Endothelial cell of umbilical vein (primary cell): ENCODE measurements around the gene GRIK1. TPM values are rescaled to one million over a fixed set of nuclear protein-coding genes. Genes with fewer than 3 reads are reported as not detected.

ENCODE experiments used
- BruUV-seq: library from RNA; stranded (reverse); fragments of 400-500 nt; replicated peaks from 2 replicates; lab custom pipeline; 2021; lab: Mats Ljungman, UMichigan
- CTCF ChIA-PET: fragments of 300-600, 350-600 bp; sonication (Branson Sonifier 250); formaldehyde crosslinking; loops from one replicate; lab custom pipeline; 2021; ENCODE audit warnings: antibody characterized with exemption, inconsistent platforms; lab: Charles Lee
- POLR2A ChIA-PET: fragments of 300-600, 350-600 bp; sonication (Branson Sonifier 250); formaldehyde crosslinking; loops from one replicate; lab custom pipeline; 2021; ENCODE audit warnings: antibody characterized with exemption, inconsistent platforms; lab: Charles Lee
- DNase-seq: peaks from one replicate; pipeline ENCODE4 v3.0.0-alpha.2; 2011; ENCODE audit warnings: low read depth, low spot score
- FAIRE-seq: peaks from 2 replicates; lab custom pipeline; 2011; peaks lifted over from hg19 to GRCh38; lab: Jason Lieb, UNC
- H2AFZ ChIP-seq: 2 replicates; pipeline ENCODE4 v1.6.0; 2012; ENCODE audit warnings: low read depth, low read length, control low read depth, inconsistent platforms
- H3K27ac ChIP-seq: 2 replicates; pipeline ENCODE4 v1.5.1; 2011; ENCODE audit warnings: low read depth, mild to moderate bottlenecking, control low read depth, low read length, moderate library complexity; ENCODE audit not compliant: insufficient read depth
- H3K27me3 ChIP-seq, 2 experiments: 2 replicates each; pipeline versions ENCODE4 v1.6.0 to v1.6.1; 2011; ENCODE audit warnings: low read length in 2 of 2, mixed read lengths in 1 of 2; ENCODE audit not compliant: control insufficient read depth in 2 of 2, insufficient read depth in 2 of 2
- H3K36me3 ChIP-seq, 2 experiments: 2 replicates in 1 of 2; 3 replicates in 1 of 2; pipeline ENCODE4 v1.5.1; 2011; ENCODE audit warnings: low read length in 2 of 2, mild to moderate bottlenecking in 1 of 2, moderate library complexity in 1 of 2; ENCODE audit not compliant: control insufficient read depth in 2 of 2, insufficient read depth in 2 of 2; ENCODE audit errors: extremely low read depth in 1 of 2
- H3K4me1 ChIP-seq: 3 replicates; pipeline ENCODE4 v1.5.1; 2011; ENCODE audit warnings: mild to moderate bottlenecking, low read length; ENCODE audit not compliant: control insufficient read depth, insufficient read depth; ENCODE audit errors: extremely low read depth
- H3K4me2 ChIP-seq: 2 replicates; pipeline ENCODE4 v1.6.1; 2011; ENCODE audit warnings: low read length, control low read depth, mixed read lengths; ENCODE audit not compliant: insufficient read depth
- H3K4me3 ChIP-seq, 3 experiments: fragments of 200-600 bp in 1 of 3; sonication (generic), shearing (Covaris generic) in 1 of 3; replicated peaks in 1 of 3; 2 replicates each; pipeline ENCODE4 v1.5.1; 2011 to 2016; ENCODE audit warnings: control low read depth in 3 of 3, low read length in 3 of 3, mild to moderate bottlenecking in 2 of 3, inconsistent platforms in 1 of 3, low read depth in 1 of 3, moderate library complexity in 1 of 3; ENCODE audit not compliant: insufficient read depth in 1 of 3
- H3K79me2 ChIP-seq: 2 replicates; pipeline ENCODE4 v1.6.0; 2012; ENCODE audit warnings: low read length, inconsistent platforms; ENCODE audit not compliant: control insufficient read depth, insufficient read depth
- H3K9ac ChIP-seq: replicated peaks from 2 replicates; pipeline ENCODE3; 2011; ENCODE audit warnings: low read length, control low read depth; ENCODE audit not compliant: insufficient read depth; ENCODE audit errors: extremely low read depth
- H3K9me1 ChIP-seq: replicated peaks from 3 replicates; pipeline ENCODE4 v1.6.0; 2011; ENCODE audit warnings: mild to moderate bottlenecking, low read length; ENCODE audit not compliant: control insufficient read depth, insufficient read depth; ENCODE audit errors: extremely low read depth
- H3K9me3 ChIP-seq: replicated peaks from 2 replicates; pipeline ENCODE4 v1.5.1; 2012; ENCODE audit warnings: low read length, inconsistent platforms; ENCODE audit not compliant: control insufficient read depth, insufficient read depth
- H4K20me1 ChIP-seq: replicated peaks from 2 replicates; pipeline ENCODE3; 2011; ENCODE audit warnings: mild to moderate bottlenecking, low read length; ENCODE audit not compliant: control insufficient read depth, insufficient read depth; ENCODE audit errors: extremely low read depth
- EZH2 ChIP-seq: IDR thresholded peaks from 2 replicates; pipeline ENCODE4 v1.6.1; 2012; ENCODE audit warnings: borderline replicate concordance, low read depth, mild to moderate bottlenecking, moderate library complexity, low read length, inconsistent platforms; ENCODE audit not compliant: severe bottlenecking
- FOS ChIP-seq: IDR thresholded peaks from 2 replicates; pipeline ENCODE4 v1.6.1; 2011; ENCODE audit warnings: mild to moderate bottlenecking, low read length, moderate library complexity, borderline replicate concordance; ENCODE audit not compliant: insufficient read depth
- GATA2 ChIP-seq: IDR thresholded peaks from 2 replicates; pipeline ENCODE4 v1.7.0; 2011; ENCODE audit warnings: low read depth, mild to moderate bottlenecking, moderate library complexity, mixed read lengths, low read length; ENCODE audit not compliant: insufficient read length, insufficient read depth
- JUN ChIP-seq: IDR thresholded peaks from 2 replicates; pipeline ENCODE4 v1.6.1; 2011; ENCODE audit warnings: borderline replicate concordance, low read depth; ENCODE audit not compliant: insufficient read length, insufficient read depth
- MYC ChIP-seq: IDR thresholded peaks from one replicate; pipeline ENCODE4 v1.6.1; 2011; ENCODE audit warnings: mild to moderate bottlenecking, low read depth, low read length
- POLR2A ChIP-seq: IDR thresholded peaks from 2 replicates; pipeline ENCODE4 v1.6.1; 2012; ENCODE audit warnings: low read depth, mild to moderate bottlenecking, control low read depth, low read length
- POLR2AphosphoS5 ChIP-seq: IDR thresholded peaks from 2 replicates; pipeline ENCODE4 v1.6.1; 2012; ENCODE audit warnings: low read depth, mild to moderate bottlenecking, control low read depth, low read length, moderate library complexity; ENCODE audit not compliant: insufficient read depth
- dilution Hi-C: fragments of 300-500 bp; cut with MboI; formaldehyde crosslinking; loops from one replicate; pipeline ENCODE4 v1.15.0; 2019; ENCODE audit warnings: low sequenced_read_pairs; ENCODE audit not compliant: extremely low pct_ligation_motif_present
- intact Hi-C: fragments of 100-400 bp; cut with micrococcal nuclease; formaldehyde crosslinking; loops from one replicate; pipeline ENCODE4 v1.10.0; 2022
- polyA plus RNA-seq, 4 experiments: library from polyadenylated mRNA; depleted of rRNA in 3 of 4; stranded (reverse) in 3 of 4; unstranded in 1 of 4; fragments of >200 nt; gene quantifications; 2 replicates each; pipeline versions ENCODE4 v1.2.1 to v1.2.3, GENCODE V29; 2011 to 2012; ENCODE audit warnings: missing spikeins in 1 of 4
- total RNA-seq: library from RNA; stranded (reverse); gene quantifications from 2 replicates; pipeline ENCODE4 v1.2.3, GENCODE V29; 2021
- TF ChIP-seq, protein P1 (sequence below), 2 donors: IDR thresholded peaks; 1 replicate in 1 of 2; 2 replicates in 1 of 2; pipeline ENCODE4 v1.5.1; 2011; ENCODE audit warnings: low read length in 2 of 2, mild to moderate bottlenecking in 2 of 2, moderate library complexity in 2 of 2, control low read depth in 1 of 2, inconsistent platforms in 1 of 2, low read depth in 1 of 2; ENCODE audit not compliant: insufficient read depth in 1 of 2; ENCODE audit errors: extremely low read depth in 1 of 2
- TF ChIP-seq, protein P2 (sequence below): IDR thresholded peaks from 2 replicates; pipeline ENCODE4 v1.6.1; 2011; ENCODE audit not compliant: insufficient read depth, insufficient read length

GRIK1 gene
- total and polyA plus RNA-seq, 2 donors (not counting 3 experiments of a cell fraction or from before 2014, with no cell fraction given) = not detected

DNA sequence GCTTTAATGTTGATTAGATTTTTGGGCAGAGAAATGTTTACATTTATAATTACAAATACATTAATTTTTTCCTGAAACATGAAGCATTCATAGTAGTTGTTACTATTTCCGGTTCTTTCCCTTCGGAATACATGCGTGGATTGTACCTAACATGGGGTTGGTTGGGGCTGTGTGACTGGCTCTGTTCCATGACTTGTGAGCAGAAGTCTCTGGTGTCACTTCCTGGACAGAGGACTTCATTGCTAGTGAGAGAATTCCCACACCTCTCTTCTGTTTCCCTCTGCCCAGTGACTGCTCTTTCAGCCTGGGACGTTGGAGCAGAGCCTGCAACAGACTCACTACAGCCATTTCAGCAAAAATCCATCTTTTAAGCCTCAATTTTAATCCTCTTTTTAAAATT lies 231.4 kb downstream of the GRIK1 start:
- H3K27ac ChIP-seq = no peak overlapping the region
- H3K4me2 ChIP-seq = no peak overlapping the region
- intact Hi-C loops (no loop called here), dilution Hi-C loops (no loop called here)
- no peaks in the 10 kb centered on the region for H4K20me1 ChIP-seq
- H2AFZ ChIP-seq = no peak overlapping the region
- CTCF ChIA-PET = no interaction called here
- BruUV-seq = no TSS peak
- no peaks in the 10 kb centered on the region for H3K9me1 ChIP-seq
- H3K4me3 ChIP-seq = no peak overlapping the region
- H3K36me3 ChIP-seq = no peaks in the 10 kb centered on the region
- H3K9ac ChIP-seq = no peak overlapping the region
- POLR2A ChIA-PET = no interaction called here
- H3K9me3 ChIP-seq = no peaks in the 10 kb centered on the region
- FAIRE-seq = no peak
- no peaks in the 10 kb centered on the region for H3K4me1 ChIP-seq
- no peak for DNase-seq
- no peak for TF ChIP-seq POLR2AphosphoS5
- TF ChIP-seq, protein P1, sequence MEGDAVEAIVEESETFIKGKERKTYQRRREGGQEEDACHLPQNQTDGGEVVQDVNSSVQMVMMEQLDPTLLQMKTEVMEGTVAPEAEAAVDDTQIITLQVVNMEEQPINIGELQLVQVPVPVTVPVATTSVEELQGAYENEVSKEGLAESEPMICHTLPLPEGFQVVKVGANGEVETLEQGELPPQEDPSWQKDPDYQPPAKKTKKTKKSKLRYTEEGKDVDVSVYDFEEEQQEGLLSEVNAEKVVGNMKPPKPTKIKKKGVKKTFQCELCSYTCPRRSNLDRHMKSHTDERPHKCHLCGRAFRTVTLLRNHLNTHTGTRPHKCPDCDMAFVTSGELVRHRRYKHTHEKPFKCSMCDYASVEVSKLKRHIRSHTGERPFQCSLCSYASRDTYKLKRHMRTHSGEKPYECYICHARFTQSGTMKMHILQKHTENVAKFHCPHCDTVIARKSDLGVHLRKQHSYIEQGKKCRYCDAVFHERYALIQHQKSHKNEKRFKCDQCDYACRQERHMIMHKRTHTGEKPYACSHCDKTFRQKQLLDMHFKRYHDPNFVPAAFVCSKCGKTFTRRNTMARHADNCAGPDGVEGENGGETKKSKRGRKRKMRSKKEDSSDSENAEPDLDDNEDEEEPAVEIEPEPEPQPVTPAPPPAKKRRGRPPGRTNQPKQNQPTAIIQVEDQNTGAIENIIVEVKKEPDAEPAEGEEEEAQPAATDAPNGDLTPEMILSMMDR (IDR thresholded peaks at IDR 0.05; ENCODE audit: extremely low read depth in 1 of 2, insufficient read depth in 1 of 2, low read depth in 1 of 2, low read length in 2 of 2) = no peak
- TF ChIP-seq MYC = no peak
- TF ChIP-seq, protein P2, sequence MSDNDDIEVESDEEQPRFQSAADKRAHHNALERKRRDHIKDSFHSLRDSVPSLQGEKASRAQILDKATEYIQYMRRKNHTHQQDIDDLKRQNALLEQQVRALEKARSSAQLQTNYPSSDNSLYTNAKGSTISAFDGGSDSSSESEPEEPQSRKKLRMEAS = no peak
- TF ChIP-seq POLR2A = no peak
- no peak for TF ChIP-seq EZH2
- no peaks in the 10 kb centered on the region for H3K79me2 ChIP-seq
- no peaks in the 10 kb centered on the region for H3K27me3 ChIP-seq

DNA sequence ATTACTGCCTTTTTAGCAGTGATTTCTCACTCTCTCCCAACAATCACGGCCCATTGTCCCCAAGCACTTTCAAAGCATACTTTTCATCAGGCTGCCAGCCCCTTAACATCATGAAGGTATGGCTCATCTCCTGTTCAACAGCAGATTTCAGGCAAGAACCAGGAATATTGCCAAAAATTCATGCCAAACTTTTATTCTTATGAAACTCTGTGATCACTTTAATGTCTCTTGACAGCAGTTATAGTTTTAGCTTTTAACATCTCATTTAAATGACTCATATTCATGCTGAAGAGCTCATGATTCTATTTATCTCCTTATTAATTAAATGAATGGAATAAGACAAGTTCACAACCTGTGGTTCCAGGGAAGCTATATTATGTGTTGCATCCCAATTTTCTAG lies 235.1 kb downstream of the GRIK1 start:
- ChIA-PET POLR2A (no interaction called here), CTCF (no interaction called here)
- Histone ChIP-seq H3K9ac (no peak overlapping the region), H2AFZ (no peak overlapping the region), H3K27me3 (no peaks in the 10 kb centered on the region), H3K36me3 (no peaks in the 10 kb centered on the region), H3K79me2 (no peaks in the 10 kb centered on the region), H4K20me1 (no peaks in the 10 kb centered on the region), H3K27ac (no peak overlapping the region), H3K9me3 (no peaks in the 10 kb centered on the region), H3K4me1 (no peaks in the 10 kb centered on the region), H3K4me3 (no peak overlapping the region), H3K4me2 (no peak overlapping the region), H3K9me1 (no peaks in the 10 kb centered on the region)
- BruUV-seq = no TSS peak
- DNase-seq (no peak), FAIRE-seq (no peak)
- TF ChIP-seq POLR2AphosphoS5 (no peak), EZH2 (no peak), FOS (no peak), JUN (no peak), MYC (no peak), POLR2A (no peak), GATA2 (no peak)
- TF ChIP-seq, protein P1 (IDR thresholded peaks at IDR 0.05; ENCODE audit: extremely low read depth in 1 of 2, insufficient read depth in 1 of 2, low read depth in 1 of 2, low read length in 2 of 2) = no peak
- TF ChIP-seq, protein P2 = no peak
- intact Hi-C loops (no loop called here), dilution Hi-C loops (no loop called here)
